Activated T-helper 17 cell treated with anti-CD3 and anti-CD28 coated beads, Interleukin-2, amount 50 U/mL, for 72 hours (primary cell): Measurements from ENCODE around the gene TNN. TPM values are rescaled to one million over a fixed set of nuclear protein-coding genes. Genes with fewer than 3 reads are reported as not detected.

Source experiments
- ATAC-seq: fragments of 150-1000 bp; cut with Tn5 transposase; replicated peaks from 2 replicates; pipeline ENCODE4 v1.10.0; 2021; ENCODE audit warnings: mild to moderate bottlenecking, moderate library complexity
- H3K27ac Mint-ChIP-seq: one replicate; pipeline ENCODE4 v1.8.0; 2022; ENCODE audit warnings: mixed read lengths
- H3K27me3 Mint-ChIP-seq: one replicate; pipeline ENCODE4 v1.8.0; 2022; ENCODE audit warnings: mixed read lengths
- H3K36me3 Mint-ChIP-seq: one replicate; pipeline ENCODE4 v1.8.0; 2022; ENCODE audit warnings: low read depth, mild to moderate bottlenecking, mixed read lengths
- H3K4me1 Mint-ChIP-seq: one replicate; pipeline ENCODE4 v1.8.0; 2022; ENCODE audit warnings: mixed read lengths
- H3K4me3 Mint-ChIP-seq: one replicate; pipeline ENCODE4 v1.8.0; 2022; ENCODE audit warnings: mild to moderate bottlenecking, mixed read lengths
- H3K9me3 Mint-ChIP-seq: one replicate; pipeline ENCODE4 v1.8.0; 2022; ENCODE audit warnings: mixed read lengths
- total RNA-seq, 2 donors: library from RNA; stranded (reverse); gene quantifications; one replicate each; pipeline ENCODE4 v1.2.3, GENCODE V29; 2022

TNN gene
- total RNA-seq, 2 donors from 2014 or later = not detected

GRCh38 chr1:175155936-175156335, 88.3 kb downstream of the TNN start:
- peaks cover 13% of the 10 kb centered on the region for H3K4me1 Mint-ChIP-seq
- no peak for ATAC-seq
- H3K4me3 Mint-ChIP-seq = no peak overlapping the region
- no peaks in the 10 kb centered on the region for H3K9me3 Mint-ChIP-seq
- no peak overlapping the region for H3K27ac Mint-ChIP-seq
- H3K36me3 Mint-ChIP-seq = peaks cover 31% of the 10 kb centered on the region
- peaks cover 20% of the 10 kb centered on the region for H3K27me3 Mint-ChIP-seq

GRCh38 chr1:175157200-175157599, 89.6 kb downstream of the TNN start:
- Mint-ChIP-seq H3K27me3 (peaks cover 13% of the 10 kb centered on the region), H3K27ac (peak overlapping the region; percentile 75), H3K9me3 (no peaks in the 10 kb centered on the region), H3K4me1 (peaks cover 13% of the 10 kb centered on the region), H3K36me3 (peaks cover 42% of the 10 kb centered on the region), H3K4me3 (no peak overlapping the region)
- peak; percentile 78 for ATAC-seq

GRCh38 chr1:175158170-175158591, 90.5 kb downstream of the TNN start:
- peak; percentile 61 for ATAC-seq
- Mint-ChIP-seq H3K4me1 (peaks cover 13% of the 10 kb centered on the region), H3K9me3 (no peaks in the 10 kb centered on the region), H3K4me3 (no peak overlapping the region), H3K36me3 (peaks cover 51% of the 10 kb centered on the region), H3K27ac (peak overlapping the region; percentile 75), H3K27me3 (peaks cover 7% of the 10 kb centered on the region)

DNA sequence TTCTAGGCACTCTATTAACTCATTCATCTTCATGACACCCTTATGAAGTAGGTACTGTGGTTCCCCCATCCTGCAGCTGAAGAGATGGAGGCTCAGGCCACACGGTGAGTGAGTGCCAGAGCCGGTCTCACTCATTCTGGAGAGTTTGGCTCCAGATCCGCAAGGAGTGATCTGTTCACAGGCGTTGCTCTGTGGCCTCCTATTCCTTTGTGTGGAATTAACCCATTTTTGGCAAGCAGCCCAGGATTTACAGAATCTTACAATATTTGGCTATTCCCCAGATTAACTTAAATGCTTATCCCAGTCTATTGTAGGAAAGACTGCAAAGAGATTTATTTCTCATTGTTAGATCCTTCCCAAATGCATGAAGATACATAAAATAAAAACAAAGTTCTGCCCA, 95.3 kb downstream of the TNN start:
- no peak overlapping the region for H3K27ac Mint-ChIP-seq
- H3K4me1 Mint-ChIP-seq = peaks cover 10% of the 10 kb centered on the region
- H3K4me3 Mint-ChIP-seq = no peak overlapping the region
- H3K9me3 Mint-ChIP-seq = no peaks in the 10 kb centered on the region
- no peak for ATAC-seq
- H3K27me3 Mint-ChIP-seq = no peaks in the 10 kb centered on the region
- peaks cover 91% of the 10 kb centered on the region for H3K36me3 Mint-ChIP-seq

GRCh38 chr1:175163702-175164101, 96.1 kb downstream of the TNN start:
- no peak overlapping the region for H3K4me3 Mint-ChIP-seq
- ATAC-seq = no peak
- H3K27ac Mint-ChIP-seq = peak overlapping the region; percentile 69
- peaks cover 91% of the 10 kb centered on the region for H3K36me3 Mint-ChIP-seq
- H3K27me3 Mint-ChIP-seq = no peaks in the 10 kb centered on the region
- H3K9me3 Mint-ChIP-seq = no peaks in the 10 kb centered on the region
- H3K4me1 Mint-ChIP-seq = peaks cover 7% of the 10 kb centered on the region

GRCh38 chr1:175164751-175165150, 97.1 kb downstream of the TNN start:
- no peaks in the 10 kb centered on the region for H3K9me3 Mint-ChIP-seq
- H3K36me3 Mint-ChIP-seq = peaks cover 94% of the 10 kb centered on the region
- H3K27ac Mint-ChIP-seq = no peak overlapping the region
- H3K27me3 Mint-ChIP-seq = no peaks in the 10 kb centered on the region
- no peak for ATAC-seq
- H3K4me3 Mint-ChIP-seq = no peak overlapping the region
- H3K4me1 Mint-ChIP-seq = peaks cover 17% of the 10 kb centered on the region

GRCh38 chr1:175166746-175167145, 99.1 kb downstream of the TNN start:
- H3K36me3 Mint-ChIP-seq = peaks cover 88% of the 10 kb centered on the region
- H3K4me3 Mint-ChIP-seq = no peak overlapping the region
- H3K27ac Mint-ChIP-seq = peak overlapping the region; percentile 91
- H3K27me3 Mint-ChIP-seq = no peaks in the 10 kb centered on the region
- H3K4me1 Mint-ChIP-seq = peaks cover 37% of the 10 kb centered on the region
- ATAC-seq = no peak
- no peaks in the 10 kb centered on the region for H3K9me3 Mint-ChIP-seq

GRCh38 chr1:175167861-175168260, 100.2 kb downstream of the TNN start:
- Mint-ChIP-seq H3K9me3 (no peaks in the 10 kb centered on the region), H3K36me3 (peaks cover 91% of the 10 kb centered on the region), H3K27ac (peak overlapping the region; percentile 91), H3K4me3 (no peak overlapping the region), H3K27me3 (no peaks in the 10 kb centered on the region), H3K4me1 (peaks cover 43% of the 10 kb centered on the region)
- no peak for ATAC-seq

DNA sequence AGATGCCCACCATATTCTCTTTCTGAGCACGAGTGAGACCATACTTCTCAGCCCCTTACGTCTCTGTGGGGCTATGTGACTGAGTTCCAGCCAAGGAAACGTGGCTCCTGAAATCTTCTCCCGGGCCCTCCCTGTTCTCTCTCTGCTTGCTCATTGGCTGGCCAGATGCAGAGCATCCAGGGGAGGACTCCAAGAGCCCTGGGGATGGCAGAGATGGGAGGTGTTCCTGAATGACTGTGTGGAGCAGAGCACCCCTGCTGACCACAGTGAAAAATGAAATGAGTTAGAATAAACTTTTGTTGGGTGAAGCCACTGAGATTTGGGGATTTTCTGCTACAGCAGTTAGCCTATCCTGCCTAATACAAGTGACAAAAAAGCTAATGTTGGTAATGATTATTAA, 101.1 kb downstream of the TNN start:
- Mint-ChIP-seq H3K27me3 (no peaks in the 10 kb centered on the region), H3K27ac (peak overlapping the region; percentile 91), H3K36me3 (peaks cover 90% of the 10 kb centered on the region), H3K4me3 (no peak overlapping the region), H3K4me1 (peaks cover 46% of the 10 kb centered on the region), H3K9me3 (no peaks in the 10 kb centered on the region)
- peak; percentile 56 for ATAC-seq

- Mint-ChIP-seq H3K4me3 (peak overlapping the region; percentile 6), H3K27me3 (no peaks in the 10 kb centered on the region), H3K9me3 (no peaks in the 10 kb centered on the region), H3K36me3 (peaks cover 92% of the 10 kb centered on the region), H3K4me1 (peaks cover 51% of the 10 kb centered on the region), H3K27ac (peak overlapping the region; percentile 91)
- peak; percentile 95 for ATAC-seq
Measured at GRCh38 chr1:175169286-175170018, 101.8 kb downstream of the TNN start.

GRCh38 chr1:175171036-175171913, 103.6 kb downstream of the TNN start:
- peak overlapping the region; percentile 91 for H3K27ac Mint-ChIP-seq
- H3K36me3 Mint-ChIP-seq = peaks cover 93% of the 10 kb centered on the region
- peaks cover 52% of the 10 kb centered on the region for H3K4me1 Mint-ChIP-seq

DNA sequence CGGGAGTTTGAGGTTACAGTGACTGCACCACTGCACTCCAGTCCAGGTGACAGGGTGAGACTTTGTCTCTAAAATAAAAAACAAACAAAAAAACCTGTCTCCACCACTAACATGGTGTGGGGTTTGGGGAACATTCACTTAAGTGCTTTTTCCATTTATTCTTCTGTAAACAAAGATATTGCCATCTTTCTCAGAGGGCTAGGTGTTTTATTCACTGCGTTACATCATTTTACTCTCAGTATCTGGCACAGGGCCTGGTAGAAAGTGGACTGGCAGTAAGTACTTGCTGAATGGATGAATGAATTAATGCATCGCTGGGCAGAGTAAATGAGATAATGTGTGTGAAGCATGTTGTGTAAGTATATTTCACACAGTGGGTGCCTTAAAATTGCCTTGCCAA, 104.9 kb downstream of the TNN start:
- peaks cover 47% of the 10 kb centered on the region for H3K4me1 Mint-ChIP-seq
- H3K27me3 Mint-ChIP-seq = no peaks in the 10 kb centered on the region
- peaks cover 93% of the 10 kb centered on the region for H3K36me3 Mint-ChIP-seq

More at GRCh38 chr1:175171036-175171913, 103.6 kb downstream of the TNN start:
- H3K27me3 Mint-ChIP-seq = no peaks in the 10 kb centered on the region
- H3K4me3 Mint-ChIP-seq = no peak overlapping the region
- ATAC-seq = no peak
- H3K9me3 Mint-ChIP-seq = no peaks in the 10 kb centered on the region

GRCh38 chr1:175173531-175173930, 105.9 kb downstream of the TNN start:
- peaks cover 49% of the 10 kb centered on the region for H3K4me1 Mint-ChIP-seq
- H3K27ac Mint-ChIP-seq = peak overlapping the region; percentile 71
- H3K36me3 Mint-ChIP-seq = peaks cover 93% of the 10 kb centered on the region
- ATAC-seq = no peak
- H3K4me3 Mint-ChIP-seq = no peak overlapping the region
- no peaks in the 10 kb centered on the region for H3K27me3 Mint-ChIP-seq
- H3K9me3 Mint-ChIP-seq = no peaks in the 10 kb centered on the region

More for the DNA sequence above, 104.9 kb downstream of the TNN start:
- Mint-ChIP-seq H3K27ac (peak overlapping the region; percentile 91), H3K4me3 (no peak overlapping the region), H3K9me3 (no peaks in the 10 kb centered on the region)
- no peak for ATAC-seq

DNA sequence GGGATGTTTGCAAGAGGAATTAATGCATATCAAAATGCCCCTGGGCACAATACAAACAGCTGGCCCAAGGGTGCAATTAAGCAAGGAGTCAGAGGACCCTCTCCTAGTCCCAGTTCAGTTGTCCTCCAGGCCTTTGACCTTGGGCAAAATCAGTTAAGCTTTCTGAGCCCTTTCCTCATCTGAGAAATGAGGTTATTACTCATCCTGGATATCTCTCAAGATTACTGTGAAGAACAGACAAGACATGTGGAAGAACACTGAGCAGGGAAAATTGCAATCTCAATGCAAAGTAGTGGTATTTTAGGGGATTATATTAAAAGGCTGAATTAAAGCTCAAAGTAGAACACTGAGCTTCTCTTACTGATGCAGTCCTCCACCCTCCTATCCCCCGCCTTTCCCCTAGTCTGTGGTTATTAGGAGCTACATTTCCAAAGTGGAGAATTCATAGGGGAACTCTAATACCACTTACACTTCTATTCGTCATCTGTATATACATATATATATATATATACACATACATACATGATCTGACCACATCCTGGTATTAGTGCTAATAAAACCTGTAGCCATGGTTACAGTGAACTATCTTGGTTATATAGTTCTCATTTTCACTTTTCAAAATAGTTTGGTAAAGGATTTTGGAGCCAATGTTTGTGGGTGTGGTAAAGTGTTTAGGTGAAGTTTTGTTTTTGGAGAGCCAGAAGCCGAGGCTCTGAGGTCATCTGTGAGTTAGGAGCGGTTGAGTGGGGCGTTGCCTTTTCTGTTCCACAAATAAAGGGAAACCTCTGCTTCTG, 106.9 kb downstream of the TNN start:
- peak; percentile 23 for ATAC-seq
- H3K27me3 Mint-ChIP-seq = no peaks in the 10 kb centered on the region
- H3K36me3 Mint-ChIP-seq = peaks cover 93% of the 10 kb centered on the region
- no peak overlapping the region for H3K4me3 Mint-ChIP-seq
- H3K4me1 Mint-ChIP-seq = peaks cover 48% of the 10 kb centered on the region
- peak overlapping the region; percentile 63 for H3K27ac Mint-ChIP-seq
- H3K9me3 Mint-ChIP-seq = no peaks in the 10 kb centered on the region
